Osteocyte (in vitro differentiated cells): ENCODE measurements around the gene VPS13D. TPM values are rescaled to one million over a fixed set of nuclear protein-coding genes. Genes with fewer than 3 reads are reported as not detected.

Experiments
- DNase-seq: peaks from one replicate; pipeline ENCODE4 v3.0.0; 2021; ENCODE audit warnings: mixed read lengths; ENCODE audit not compliant: unreplicated experiment; ENCODE audit errors: extremely low spot score
- H3K27ac Mint-ChIP-seq: one replicate; pipeline ENCODE4 v1.8.0; 2021; ENCODE audit warnings: mild to moderate bottlenecking, mixed read lengths; ENCODE audit not compliant: unreplicated experiment
- H3K27me3 Mint-ChIP-seq: one replicate; pipeline ENCODE4 v1.8.0; 2021; ENCODE audit warnings: mixed read lengths; ENCODE audit not compliant: unreplicated experiment
- H3K36me3 Mint-ChIP-seq: one replicate; pipeline ENCODE4 v1.8.0; 2021; ENCODE audit warnings: mixed read lengths; ENCODE audit not compliant: unreplicated experiment
- H3K4me1 Mint-ChIP-seq: one replicate; pipeline ENCODE4 v1.8.0; 2021; ENCODE audit warnings: mixed read lengths; ENCODE audit not compliant: unreplicated experiment
- H3K4me3 Mint-ChIP-seq: one replicate; pipeline ENCODE4 v1.8.0; 2021; ENCODE audit warnings: mild to moderate bottlenecking, moderate library complexity, mixed read lengths; ENCODE audit not compliant: unreplicated experiment
- H3K9me3 Mint-ChIP-seq: one replicate; pipeline ENCODE4 v1.8.0; 2021; ENCODE audit warnings: mixed read lengths; ENCODE audit not compliant: unreplicated experiment
- total RNA-seq: library from RNA; stranded (reverse); gene quantifications from 2 replicates; pipeline ENCODE4 v1.2.1, GENCODE V29; 2021
- TF ChIP-seq, protein P1 (sequence below): fragments of 200-600 bp; sonication (generic); IDR thresholded peaks from 2 replicates; pipeline ENCODE4 v1.5.0; 2021; ENCODE audit warnings: antibody characterized with exemption, mild to moderate bottlenecking, moderate library complexity

VPS13D gene
- total RNA-seq, 1 donor from 2014 or later, result 41.1 TPM

DNA sequence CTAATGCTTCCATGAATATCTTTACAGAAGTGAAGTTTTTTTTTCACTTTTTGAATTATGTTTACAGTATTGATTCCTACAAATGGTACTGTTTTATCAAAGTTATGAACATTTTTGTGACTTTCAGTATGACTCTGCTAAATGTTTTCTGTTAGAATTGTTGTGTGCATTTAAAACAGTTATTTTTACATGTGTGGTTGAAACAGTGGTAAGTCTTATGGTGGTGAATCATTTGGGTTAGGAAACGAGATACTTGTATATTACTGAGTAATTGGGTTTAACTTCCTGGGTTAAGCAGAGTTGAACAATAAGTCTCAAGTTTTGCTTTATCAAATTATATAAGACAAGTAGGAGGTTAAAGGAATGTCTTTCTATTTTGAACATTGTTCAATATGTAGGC lies 66.8 kb downstream of the VPS13D start:
- no peak overlapping the region for H3K4me3 Mint-ChIP-seq
- TF ChIP-seq, protein P1, sequence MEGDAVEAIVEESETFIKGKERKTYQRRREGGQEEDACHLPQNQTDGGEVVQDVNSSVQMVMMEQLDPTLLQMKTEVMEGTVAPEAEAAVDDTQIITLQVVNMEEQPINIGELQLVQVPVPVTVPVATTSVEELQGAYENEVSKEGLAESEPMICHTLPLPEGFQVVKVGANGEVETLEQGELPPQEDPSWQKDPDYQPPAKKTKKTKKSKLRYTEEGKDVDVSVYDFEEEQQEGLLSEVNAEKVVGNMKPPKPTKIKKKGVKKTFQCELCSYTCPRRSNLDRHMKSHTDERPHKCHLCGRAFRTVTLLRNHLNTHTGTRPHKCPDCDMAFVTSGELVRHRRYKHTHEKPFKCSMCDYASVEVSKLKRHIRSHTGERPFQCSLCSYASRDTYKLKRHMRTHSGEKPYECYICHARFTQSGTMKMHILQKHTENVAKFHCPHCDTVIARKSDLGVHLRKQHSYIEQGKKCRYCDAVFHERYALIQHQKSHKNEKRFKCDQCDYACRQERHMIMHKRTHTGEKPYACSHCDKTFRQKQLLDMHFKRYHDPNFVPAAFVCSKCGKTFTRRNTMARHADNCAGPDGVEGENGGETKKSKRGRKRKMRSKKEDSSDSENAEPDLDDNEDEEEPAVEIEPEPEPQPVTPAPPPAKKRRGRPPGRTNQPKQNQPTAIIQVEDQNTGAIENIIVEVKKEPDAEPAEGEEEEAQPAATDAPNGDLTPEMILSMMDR, result no peak
- H3K27ac Mint-ChIP-seq, result peak overlapping the region; percentile 36

DNA sequence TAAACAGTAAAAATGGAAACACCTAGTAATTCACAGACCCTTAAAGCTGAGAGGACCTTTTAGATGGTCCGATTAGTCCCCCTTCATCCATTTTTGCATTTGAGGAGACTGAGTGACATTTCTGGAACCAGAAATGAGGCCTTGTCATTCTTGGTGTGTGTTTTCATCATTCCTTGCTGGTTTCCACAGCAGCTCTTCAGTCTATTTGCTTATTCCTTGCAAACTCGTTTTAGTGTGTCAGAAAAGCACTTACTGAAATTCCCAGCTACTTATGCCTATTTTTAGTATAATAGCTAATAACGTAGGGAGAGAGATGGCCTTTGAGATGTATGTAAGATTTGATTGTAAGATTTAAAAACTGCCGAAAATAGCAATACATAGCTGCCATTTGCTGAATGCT lies 70.9 kb downstream of the VPS13D start:
- H3K4me3 Mint-ChIP-seq, result no peak overlapping the region
- no peak for DNase-seq
- TF ChIP-seq, protein P1, result no peak
- no peaks in the 10 kb centered on the region for H3K27me3 Mint-ChIP-seq
- H3K36me3 Mint-ChIP-seq, result peaks cover 53% of the 10 kb centered on the region
- no peaks in the 10 kb centered on the region for H3K9me3 Mint-ChIP-seq
- peaks cover 20% of the 10 kb centered on the region for H3K4me1 Mint-ChIP-seq
- H3K27ac Mint-ChIP-seq, result no peak overlapping the region

More for the DNA sequence above, 66.8 kb downstream of the VPS13D start:
- Mint-ChIP-seq H3K4me1 (peaks cover 17% of the 10 kb centered on the region), H3K9me3 (no peaks in the 10 kb centered on the region), H3K36me3 (peaks cover 52% of the 10 kb centered on the region), H3K27me3 (no peaks in the 10 kb centered on the region)
- DNase-seq, result no peak

DNA sequence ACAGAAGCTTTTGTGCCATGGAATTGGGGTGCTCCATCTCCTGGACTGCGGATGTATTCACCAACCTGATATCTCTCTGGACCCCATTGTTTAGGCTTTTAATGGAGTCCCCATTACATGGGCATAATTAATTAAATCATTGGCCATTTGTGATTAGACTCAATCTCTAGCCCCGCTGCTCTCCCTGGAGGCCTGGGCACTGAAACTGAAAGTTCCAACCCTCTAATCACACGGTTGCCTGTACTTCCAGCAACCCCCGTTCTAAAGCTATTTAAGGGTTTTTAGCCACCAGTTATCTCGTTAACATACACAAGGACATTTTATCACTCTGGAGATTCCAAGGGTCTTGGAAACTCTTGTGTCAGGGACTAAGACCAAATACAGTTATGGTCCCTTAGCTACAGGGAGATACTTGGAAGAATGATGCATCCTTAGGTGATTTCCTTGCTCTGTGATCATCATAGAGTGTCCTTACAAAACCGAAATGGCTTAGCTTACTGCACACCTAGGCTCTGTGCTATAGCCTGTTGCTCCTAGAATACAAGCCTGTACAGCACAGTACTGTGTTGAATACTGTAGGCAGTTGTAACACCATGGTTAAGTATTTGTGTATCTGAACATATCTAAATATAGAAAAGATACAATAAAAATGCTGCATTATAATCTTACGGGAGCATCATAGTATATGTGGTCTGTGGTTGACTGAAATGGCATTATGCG lies 71.8 kb downstream of the VPS13D start:
- TF ChIP-seq, protein P1, result no peak
- DNase-seq, result no peak
- H3K9me3 Mint-ChIP-seq, result peaks cover 5% of the 10 kb centered on the region

DNA sequence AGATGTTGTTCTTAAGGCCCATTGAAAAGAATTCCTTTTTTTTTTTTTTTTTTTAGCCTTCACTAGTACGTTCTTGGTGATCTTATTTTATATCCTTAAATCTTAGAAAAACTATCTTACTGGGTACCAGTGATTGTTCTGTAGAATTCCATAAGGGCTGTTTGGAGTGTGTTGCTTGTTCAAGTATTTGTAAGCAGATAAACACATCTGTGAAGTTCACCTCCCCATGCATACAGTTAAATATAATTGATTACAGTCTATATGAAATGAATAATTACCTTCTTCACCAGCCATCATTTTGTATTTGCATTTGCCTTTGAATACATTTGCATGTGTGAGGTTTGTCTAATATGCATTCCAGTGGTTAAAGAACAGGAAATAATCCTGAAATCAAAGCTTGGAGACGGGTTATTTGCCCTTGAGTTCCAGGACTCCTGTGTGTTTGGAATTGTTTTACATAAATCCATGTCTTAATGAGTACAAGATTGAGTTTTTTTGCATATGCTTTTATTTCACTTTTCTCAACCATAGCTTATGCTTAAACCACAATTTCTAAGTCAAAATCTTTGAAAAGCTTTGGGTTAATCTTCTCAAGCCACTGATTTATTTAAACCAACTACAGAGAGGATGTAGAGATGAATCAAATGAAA lies 73.1 kb downstream of the VPS13D start:
- no peak overlapping the region for H3K4me3 Mint-ChIP-seq
- DNase-seq, result no peak
- peaks cover 56% of the 10 kb centered on the region for H3K36me3 Mint-ChIP-seq
- H3K4me1 Mint-ChIP-seq, result peaks cover 17% of the 10 kb centered on the region
- H3K27me3 Mint-ChIP-seq, result no peaks in the 10 kb centered on the region
- TF ChIP-seq, protein P1, result no peak
- H3K9me3 Mint-ChIP-seq, result peaks cover 5% of the 10 kb centered on the region
- no peak overlapping the region for H3K27ac Mint-ChIP-seq

More for the DNA sequence above, 71.8 kb downstream of the VPS13D start:
- Mint-ChIP-seq H3K27me3 (no peaks in the 10 kb centered on the region), H3K27ac (no peak overlapping the region), H3K4me3 (no peak overlapping the region), H3K36me3 (peaks cover 54% of the 10 kb centered on the region), H3K4me1 (peaks cover 15% of the 10 kb centered on the region)

DNA sequence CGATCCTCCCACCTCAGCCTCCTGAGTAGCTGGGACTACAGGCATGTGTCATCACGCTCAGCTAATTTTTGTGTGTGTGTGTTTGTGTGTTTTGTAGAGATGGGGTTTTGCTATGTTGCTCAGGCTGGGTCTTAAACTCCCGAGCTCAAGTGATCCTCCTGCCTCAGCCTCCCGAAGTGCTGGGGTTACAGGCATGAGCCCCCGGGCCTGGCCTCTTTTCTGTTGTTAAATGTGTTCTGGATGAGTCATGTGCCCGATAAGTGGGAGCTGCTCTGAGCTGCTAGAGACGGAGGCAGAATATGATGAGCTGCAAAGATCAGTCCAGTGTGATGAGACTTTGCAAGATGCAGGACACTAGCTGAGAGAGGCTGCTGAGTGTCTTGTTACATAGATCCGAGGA lies 75.5 kb downstream of the VPS13D start:
- Mint-ChIP-seq H3K36me3 (peaks cover 48% of the 10 kb centered on the region), H3K27ac (no peak overlapping the region), H3K27me3 (no peaks in the 10 kb centered on the region), H3K9me3 (peaks cover 5% of the 10 kb centered on the region), H3K4me1 (peaks cover 28% of the 10 kb centered on the region), H3K4me3 (no peak overlapping the region)
- TF ChIP-seq, protein P1, result no peak
- no peak for DNase-seq
